Stimulated activated naive CD4-positive, alpha-beta T cell (primary cell): ENCODE results near the gene HNRNPAB.

Experiments
- DNase-seq, 6 experiments: peaks; one replicate each; lab custom pipeline; 2025; lab: John Stamatoyannopoulos, UW

The HNRNPAB gene

DNA sequence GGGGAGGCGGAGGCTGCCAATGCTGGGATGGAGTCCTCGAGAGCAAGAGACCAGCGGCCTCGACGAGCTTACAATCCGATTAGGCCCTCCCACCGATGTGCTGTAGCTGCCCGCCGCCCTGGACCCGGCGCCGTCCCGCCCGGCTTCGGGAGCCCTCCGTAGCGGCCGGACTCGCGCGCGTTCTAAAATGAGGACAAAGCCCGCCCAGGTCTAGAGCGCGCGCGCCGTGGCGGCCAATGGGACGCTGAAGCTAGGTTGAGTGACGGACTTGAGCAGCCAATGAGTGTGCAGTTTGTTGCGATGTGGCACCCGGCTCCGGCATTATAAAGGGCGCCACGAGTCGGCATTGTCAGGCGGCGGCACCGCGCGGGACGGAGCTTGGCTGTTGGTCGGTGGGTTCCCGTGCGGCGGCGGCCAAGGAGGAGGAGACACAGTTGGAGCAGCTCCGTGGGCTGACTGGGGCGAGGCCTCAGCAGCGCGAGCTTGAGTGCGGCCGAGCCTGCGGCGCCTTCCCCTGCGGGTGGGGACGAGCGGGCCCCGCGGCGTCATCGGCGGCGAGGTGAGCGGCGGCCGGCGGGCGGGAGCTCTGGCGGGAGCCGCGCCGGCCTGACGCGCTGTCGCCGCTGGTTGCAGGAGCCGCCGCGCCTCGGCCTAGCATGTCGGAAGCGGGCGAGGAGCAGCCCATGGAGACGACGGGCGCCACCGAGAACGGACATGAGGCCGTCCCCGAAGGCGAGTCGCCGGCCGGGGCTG is at the start of gene HNRNPAB:
Gene HNRNPAB, plus strand, starts transcription at position 352 of the 753 bp plus-strand sequence. Its CDS starts 305 bp downstream, at position 657.
- DNase-seq, result peak; percentile 90 to 97 (median 95)

DNA sequence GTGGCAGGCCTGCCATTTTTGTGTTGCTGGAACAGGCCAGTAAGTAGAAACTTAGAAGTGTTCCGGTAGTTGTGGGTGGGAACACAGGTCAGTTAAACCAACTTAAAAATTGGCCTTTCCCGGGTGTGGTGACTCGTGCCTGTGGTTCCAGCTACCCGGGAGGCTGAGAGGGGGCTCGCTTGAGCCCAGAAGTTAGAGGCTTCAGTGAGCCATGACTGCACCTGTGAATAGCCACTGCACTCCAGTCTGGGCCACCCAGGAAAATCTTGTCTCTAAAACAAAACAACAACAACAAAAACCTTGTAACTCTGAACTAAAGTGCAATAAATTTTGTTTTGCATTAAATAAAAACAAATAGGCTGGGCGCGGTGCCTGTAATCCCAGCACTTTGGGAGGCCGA is 49.3 kb upstream of the HNRNPAB start:
- DNase-seq, result no peak

DNA sequence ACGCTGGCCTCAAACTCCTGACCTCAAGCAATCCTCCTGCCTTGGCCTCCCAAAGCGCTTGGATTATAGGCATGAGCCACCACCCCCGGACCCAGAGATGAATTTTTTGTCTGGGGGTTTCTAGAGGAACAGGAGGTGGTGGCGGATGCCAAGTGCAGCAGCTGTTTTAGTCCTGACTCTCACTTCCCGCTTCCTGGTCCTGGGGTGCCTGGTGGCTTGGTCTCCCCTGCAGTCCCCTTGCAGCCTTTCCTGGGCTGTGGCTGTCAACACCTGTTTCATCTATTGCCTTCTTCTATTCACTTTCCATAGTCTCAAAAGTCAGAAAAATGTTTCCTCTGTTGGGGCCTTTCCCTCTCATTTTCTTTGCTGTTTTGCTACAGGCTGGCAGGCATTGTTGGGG is 44.2 kb upstream of the HNRNPAB start:
- DNase-seq, result no peak

DNA sequence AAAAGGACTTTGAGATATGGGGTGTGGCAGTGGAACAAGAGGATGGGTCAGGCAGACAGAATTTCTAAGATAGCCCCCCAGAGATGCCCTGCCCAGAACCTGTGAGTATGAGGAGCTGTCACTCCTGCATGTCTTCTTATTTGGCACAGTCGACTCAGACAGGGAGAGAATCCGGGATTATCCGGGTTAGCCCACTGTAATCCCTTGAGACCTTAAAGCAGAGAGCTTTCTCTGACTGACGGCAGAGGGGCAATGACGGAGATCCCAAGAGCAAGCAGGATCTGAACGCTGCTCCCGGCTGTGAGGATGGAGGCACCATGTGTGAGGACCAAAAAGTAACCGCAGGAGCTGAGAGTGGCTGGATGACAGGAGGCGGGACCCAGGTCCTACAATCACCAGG is 41.9 kb upstream of the HNRNPAB start:
- DNase-seq, result no peak

DNA sequence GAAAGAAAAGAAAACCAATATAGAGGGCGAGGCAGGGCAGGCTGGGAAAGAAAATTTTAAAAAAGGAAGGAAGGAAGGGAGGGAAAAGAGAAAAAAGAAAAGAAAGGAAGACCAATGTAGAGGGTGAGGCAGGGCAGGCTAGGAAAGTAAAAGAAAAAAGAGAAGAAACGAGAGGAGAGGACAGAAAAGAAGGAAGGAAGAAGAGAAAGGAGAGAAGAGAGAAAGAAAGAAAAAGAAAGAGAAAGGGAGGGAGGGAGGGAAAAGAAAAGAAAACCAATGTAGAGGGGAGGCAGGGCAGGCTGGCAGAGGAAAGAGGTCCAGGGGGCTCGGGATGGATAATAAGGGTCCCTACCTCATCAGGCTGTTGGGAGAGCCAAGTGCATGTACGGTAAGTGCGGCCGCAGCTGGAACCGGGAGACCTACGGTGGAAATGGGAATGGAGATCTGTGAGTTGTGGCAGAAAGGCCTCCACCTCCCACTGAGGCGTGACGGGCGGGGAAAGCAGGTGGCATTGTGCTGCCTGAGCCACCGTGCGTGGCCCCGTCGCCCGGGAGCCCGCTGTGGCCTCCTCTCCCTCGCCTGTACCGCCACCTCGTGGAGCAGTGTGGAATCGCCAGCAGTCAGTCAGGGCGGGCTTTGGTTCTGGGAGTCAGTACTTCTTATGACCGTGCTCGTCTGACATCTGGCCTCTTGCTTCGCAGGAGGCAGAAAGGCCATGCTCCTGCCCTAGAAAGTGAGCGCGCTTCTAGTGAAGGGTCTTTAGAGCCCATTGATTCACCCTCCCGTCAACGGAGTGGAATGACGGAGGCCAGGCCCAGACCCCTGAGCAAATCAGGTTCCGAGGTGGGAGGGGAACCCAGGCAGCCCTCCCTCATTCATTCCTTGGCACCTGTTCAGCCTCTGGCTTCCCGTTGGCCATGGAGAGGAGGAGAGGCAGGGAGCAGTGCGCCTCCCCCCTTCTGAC is 40.3 kb upstream of the HNRNPAB start:
- peak; percentile 71 to 93 (median 88) for DNase-seq

DNA sequence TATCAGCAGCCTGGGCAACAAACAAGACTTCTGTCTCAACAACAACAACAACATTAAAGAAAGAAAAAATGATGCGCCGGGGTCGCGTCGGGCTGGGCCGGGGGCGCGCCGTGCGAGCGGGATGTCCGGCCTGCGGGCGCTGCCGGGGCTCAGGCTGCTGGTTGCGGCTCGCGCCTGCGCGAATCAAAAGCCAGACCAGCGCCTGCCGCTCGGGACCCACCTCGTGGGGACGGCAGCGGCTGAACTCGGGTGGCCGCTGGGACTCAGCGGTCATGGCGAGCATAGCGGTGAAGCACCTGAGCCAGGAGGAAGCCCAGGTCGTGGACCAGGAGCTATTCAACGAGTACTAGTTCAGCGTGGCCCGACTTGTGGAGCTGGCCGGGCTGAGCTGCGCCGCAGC is 38.8 kb upstream of the HNRNPAB start:
- no peak for DNase-seq

DNA sequence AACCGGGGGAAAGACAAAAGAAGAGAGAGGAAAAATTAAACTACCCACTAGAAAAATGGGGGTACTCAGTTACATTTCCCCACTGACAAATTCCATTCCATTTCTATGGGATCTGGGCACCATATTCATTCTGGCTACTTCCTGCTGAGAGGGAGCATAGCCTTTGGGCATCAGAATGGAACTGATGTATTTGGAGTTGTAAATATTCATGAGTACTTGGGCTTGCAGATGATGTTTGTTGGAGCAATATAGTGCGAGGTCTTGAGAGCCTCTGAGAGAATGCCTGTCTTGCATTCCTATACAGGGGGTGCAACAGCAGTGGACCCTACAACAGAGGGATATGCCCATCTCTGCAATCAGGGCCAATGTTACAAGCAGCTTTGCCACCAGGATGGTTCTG is 33.9 kb upstream of the HNRNPAB start:
- no peak for DNase-seq

DNA sequence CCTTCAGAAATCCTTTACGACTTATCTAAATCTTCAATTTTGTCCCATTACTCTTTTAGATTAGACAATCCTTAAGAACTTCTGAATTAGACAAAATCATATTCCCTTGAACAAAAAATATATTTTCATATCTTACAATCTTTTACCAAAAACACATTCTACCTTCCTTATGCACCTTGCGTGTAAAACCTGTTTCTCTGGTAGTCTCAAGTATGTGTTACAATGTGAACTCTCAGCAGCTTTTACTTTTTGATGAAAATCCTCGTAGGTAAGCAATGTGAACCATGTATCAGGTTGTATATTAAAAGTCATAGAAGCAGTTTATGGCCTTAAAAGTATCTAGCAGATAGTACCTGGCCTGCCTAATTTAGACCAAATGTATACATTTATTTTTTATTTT is 29.9 kb upstream of the HNRNPAB start:
- no peak for DNase-seq

DNA sequence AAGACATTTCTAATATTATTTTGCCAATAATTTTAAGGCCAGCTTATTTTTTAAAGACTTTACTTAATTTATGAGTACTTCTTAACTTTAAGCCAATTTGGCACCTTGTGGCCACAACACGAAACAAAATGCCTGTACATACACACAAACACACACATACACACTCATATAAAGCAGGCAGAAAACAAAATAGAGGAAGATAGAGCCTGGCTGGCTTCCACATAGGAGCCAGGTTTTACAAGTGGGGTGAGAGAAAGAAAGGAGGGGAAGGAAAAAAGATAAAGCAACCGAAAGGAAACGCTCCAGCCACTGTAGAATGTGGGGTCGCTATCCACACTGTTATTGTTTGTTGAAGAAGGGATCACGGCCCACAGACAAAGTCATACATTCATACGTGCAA is 27.5 kb upstream of the HNRNPAB start:
- no peak for DNase-seq

DNA sequence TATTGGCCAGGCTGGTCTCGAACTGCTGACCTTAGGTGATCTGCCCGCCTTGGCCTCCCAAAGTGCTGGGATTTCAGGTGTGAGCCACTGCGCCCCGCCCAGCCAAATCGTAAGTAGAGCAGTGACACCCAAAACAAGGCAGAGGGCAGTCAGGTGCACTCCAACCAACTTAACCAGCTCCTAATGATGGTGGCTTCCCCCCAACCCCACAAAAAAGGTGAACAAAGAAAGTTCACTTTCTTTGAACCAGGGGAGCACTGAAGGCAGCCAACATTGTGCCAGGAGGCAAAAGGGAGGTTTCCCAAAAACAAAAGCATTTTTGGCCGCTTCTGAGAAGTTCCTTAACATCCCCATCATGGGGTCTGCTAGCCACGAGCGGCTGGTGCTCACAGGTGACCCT is 26.8 kb upstream of the HNRNPAB start:
- no peak for DNase-seq

DNA sequence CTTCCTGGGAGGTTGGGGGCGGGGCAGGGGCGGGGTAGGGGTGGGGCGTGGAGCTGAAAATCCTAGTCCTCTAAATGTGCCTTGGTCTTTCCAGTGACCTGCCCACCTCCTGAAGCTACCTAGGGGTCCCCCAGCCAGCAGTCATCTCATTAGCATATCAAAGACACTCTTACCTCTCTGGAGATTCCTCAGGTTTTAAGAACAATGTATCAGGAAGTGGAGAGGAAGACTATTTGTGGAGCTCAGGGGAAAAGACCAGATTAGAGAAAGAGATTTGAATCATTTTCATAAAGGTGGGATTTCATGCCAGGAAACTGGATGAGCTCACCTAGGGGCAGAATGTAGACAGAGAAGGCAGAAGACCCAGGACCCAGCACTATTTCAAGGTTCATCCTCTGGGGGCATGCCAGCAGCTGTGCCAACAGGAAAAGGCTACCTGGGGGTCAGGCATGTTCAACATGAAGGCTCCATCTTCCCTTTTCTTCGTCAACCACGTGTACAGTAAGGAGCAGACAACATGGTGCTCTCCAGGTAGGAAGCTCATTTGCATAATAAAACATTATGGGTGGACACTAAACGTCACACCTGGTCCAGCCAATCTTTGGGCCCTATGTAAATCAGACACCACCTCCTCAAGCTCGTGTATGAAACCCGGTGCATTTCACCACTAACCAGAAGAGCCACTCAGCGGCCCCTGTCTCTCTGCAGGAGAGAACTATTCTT is 24.0 kb upstream of the HNRNPAB start:
- no peak for DNase-seq

DNA sequence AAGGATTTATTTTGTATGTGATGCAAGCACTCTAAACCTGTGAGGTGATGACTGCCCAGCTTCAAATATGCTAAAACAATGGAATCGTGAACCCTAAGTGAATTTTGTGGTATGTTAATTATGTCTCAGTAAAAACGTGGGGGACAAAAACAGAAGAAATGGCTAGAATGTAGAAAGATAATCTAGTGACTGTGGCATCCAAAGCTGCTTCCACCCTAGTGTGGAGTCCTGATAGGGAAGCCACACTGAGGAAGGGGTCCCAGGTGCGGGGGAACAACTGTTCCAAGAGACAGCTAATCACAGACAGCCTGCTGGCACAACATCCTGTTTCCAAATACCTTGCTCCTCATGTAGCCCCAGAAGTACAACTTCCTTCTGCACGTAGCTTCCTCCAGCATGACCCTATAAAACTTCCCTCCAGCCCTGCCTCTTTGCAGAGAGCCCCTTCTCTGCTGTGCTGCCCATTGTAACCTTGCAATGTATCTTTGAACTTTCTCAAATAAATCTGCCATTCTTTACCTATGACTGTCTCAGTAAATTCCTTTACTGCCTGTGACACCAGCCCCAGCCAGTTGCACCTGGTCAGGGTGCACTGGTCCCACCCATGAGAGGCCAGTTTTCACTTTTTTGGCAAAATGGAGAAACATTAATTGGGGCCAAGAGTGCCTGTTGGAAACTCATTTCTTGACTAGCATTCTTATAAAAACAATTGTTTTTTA is 22.0 kb upstream of the HNRNPAB start:
- DNase-seq, result no peak

DNA sequence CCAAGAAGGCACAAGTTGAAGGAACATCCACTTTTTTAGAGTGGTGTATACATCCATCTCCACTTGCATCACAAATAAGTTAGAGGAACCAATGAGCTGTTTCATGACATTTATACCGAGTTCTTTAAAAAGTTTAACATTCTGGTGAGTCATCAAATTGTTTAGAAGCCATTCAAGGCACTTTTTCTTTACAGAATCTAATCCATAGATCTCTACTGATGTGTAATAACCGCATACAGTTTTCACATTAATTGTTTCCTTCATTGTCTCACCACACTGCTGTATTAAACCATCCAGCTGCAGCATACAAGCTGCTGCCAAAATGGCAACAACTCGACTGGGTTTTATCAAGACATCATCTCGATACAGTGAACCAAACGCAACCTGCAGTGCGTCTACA is 17.9 kb upstream of the HNRNPAB start:
- no peak for DNase-seq

DNA sequence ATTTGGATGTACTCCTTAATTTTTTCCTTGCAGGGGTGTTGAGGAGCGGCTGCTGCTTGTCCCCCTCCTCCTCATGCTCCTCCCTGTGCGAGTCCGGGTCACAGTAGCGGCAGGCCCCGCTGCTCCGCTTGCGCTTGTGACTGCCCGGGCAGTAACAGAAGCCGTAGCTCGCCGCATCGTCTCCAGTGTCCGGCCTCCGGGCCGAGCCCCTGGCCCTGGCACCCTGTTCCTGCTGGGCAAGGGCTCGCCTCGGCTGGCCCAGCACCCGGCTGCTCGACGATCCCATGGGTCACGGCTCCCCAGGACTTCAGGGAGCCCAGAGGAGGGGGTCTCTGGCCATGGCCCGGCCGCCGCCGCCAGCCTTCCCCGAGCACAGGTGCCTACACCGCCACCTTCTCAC is 17.3 kb upstream of the HNRNPAB start, which contains the start of gene GMCL2:
Gene GMCL2, minus strand, starts transcription at position 358 of the 400 bp plus-strand sequence. Its CDS starts 72 bp downstream, at position 286.
- no peak for DNase-seq

DNA sequence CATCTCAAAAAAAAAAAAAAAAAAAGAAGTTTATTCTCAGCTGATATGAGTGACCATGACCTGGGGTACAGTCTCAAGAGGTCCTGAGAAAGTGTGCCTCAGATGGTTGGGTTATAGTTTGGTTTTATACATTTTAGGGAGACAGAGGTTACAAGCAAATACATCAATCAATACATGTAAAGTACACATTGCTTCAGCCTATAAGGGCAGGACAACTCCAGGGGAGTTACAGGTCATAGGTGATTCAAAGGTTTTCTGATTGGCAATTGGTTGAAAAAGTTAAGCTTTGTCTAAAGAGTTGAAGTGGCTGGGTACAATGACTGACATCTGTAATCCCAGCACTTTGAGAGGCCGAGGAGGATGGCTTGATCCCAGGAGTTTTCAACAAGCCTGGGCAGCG is 14.9 kb upstream of the HNRNPAB start:
- no peak for DNase-seq

DNA sequence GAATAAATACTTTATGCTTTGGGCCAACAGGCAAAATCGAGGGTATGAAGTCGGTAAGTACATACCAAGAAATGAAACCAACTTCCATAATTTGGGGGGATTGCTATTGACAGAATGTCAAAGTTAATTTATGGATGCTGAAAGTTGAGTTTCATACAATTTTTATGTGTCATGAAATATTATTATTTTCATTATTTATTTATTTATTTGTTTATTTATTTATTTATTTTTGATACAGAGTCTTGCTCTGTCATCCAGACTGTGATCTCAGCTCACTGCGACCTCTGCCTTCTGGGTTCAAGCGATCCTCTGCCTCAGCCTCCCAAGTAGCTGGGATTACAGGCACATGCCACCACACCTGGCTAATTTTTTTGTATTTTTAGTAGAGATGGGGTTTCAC is 12.7 kb upstream of the HNRNPAB start:
- no peak for DNase-seq

DNA sequence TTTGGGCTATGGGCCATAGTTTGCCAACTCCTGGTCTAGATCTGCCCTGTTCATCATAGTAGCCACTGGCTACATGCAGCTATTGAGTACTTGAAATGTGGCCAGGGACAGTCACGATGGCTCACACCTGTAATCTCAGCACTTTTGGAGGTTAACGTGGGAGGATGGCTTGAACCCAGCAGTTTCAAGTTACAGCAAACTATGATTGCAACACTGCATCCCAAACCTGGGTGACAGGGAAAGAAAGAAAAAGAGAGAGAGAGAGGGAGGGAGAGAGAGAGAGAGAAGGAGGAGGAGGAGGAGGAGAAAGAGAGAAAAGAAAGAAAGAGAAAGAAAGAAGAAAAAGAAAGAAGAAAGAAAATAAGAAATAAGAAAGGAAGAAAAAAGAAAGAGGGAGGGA is 12.1 kb upstream of the HNRNPAB start:
- DNase-seq, result no peak

DNA sequence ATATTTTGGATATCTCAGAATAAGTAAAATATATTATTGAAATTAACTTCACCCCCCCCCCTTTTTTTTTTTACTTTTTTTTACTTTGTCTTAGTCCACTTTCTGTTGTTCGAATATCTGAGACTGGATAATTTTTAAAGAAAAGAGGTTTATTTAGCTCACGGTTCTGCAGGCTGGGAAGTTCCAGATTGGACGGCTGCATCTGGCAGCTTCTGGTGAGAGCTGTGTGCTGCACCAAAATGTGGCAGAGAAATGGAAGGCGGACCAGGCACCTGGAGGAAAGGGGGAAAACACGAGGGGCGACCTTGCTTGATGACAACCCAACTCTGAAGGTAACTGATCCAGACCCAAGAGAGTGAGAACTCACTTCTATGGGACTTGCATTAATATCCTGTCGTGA is 11.5 kb upstream of the HNRNPAB start:
- no peak for DNase-seq

DNA sequence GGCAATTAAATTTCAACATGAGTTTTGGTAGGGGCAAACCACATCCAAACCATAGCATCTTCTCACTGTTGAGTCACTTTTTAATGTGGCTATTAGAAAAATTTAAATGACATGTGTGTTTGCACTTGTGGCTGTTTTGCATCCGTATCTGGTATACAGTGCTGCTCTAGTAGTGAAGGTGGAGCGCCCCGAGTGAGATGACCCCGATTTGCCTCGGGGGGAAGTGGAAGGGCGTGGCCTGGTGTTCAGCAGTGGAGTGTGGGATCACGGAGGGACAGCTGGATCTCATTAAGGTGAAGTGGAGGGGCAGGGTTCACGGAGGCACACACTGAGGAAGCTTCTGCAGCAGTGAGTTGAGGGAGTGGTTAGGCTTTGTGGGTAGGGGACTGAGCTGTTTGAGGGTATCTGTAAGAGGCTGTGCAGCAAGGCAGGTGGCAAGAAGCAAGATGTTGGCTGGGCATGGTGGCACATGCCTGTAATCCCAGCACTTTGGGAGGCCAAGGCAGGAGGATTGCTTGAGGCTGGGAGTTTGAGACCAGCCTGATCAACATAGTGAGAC is 11.0 kb upstream of the HNRNPAB start:
- no peak for DNase-seq

DNA sequence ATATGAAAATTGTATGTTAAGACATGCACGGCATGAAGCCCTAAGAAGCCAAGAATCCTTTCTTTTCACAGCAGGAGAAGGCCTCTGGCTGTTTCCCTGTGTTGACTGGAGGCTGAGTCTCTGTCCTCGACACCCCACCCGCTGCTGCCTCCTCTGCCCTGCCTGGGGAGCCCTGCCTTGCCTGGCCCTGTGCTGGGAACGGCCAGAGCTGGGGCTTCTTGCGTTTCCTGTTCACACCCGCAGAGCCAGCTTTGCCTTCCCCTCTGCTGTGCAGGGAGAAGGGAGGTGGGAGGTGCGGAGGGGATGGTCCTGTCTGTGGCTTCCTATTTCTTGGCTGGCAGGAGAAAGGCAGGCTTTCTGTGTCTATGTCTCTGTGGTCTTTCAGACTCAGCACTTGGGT is 10.3 kb upstream of the HNRNPAB start:
- no peak for DNase-seq

DNA sequence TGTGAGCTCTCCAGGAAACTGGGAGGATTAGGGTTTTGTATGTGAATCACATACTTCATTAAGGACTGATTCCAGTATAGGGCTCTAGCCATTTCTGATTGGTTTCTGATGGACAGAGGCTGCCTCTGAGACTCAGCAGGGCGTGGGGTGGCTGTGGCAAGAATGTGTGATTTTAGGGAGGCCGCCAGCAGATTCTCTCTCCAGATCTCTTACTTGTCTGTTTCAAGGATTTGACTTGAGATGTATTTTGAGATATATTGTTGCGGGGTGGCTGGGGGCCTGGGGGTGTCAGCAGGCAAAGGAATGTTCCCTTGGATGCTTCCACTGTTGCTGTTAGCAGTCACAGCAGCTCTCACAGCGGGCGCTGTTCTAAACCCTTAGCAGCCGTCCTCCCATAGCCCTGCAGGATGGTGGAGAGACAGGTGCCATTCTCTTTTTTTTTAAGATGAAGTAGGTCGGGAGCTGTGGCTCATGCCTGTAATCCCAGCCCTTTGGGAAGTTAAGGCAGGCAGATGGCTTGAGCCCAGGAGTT is 8.0 kb upstream of the HNRNPAB start:
- DNase-seq, result no peak
